ENCODE data around the gene LRP2. TPM values are rescaled to one million over a fixed set of nuclear protein-coding genes. Genes with fewer than 3 reads are reported as not detected.

Gene LRP2
- total and polyA plus RNA-seq, 2 donors (not counting 1 experiment from before 2014, with no cell fraction given) = under 0.01 TPM; not detected in 1

GRCh38 chr2:169237286-169237685 is 125.0 kb downstream of the LRP2 start:
- DNase-seq (ENCODE audit: low read depth in 2 of 2) = no peak
- Histone ChIP-seq H3K27ac (ENCODE audit: insufficient read depth, low read length) (no peak overlapping the region), H2AFZ (ENCODE audit: low read length) (no peak overlapping the region), H3K27me3 (ENCODE audit: control insufficient read depth, insufficient read depth, low read length) (no peaks in the 10 kb centered on the region), H3K9ac (ENCODE audit: insufficient read depth, low read length) (no peak overlapping the region), H3K4me1 (ENCODE audit: control insufficient read depth, extremely low read depth, insufficient read depth, low read length) (no peaks in the 10 kb centered on the region), H3K4me2 (ENCODE audit: extremely low read depth, insufficient read depth, low read length) (no peak overlapping the region), H3K9me3 (ENCODE audit: control insufficient read depth, insufficient read depth, low read depth, low read length) (no peaks in the 10 kb centered on the region), H3K36me3 (ENCODE audit: control insufficient read depth, insufficient read depth, low read length) (no peaks in the 10 kb centered on the region), H3K4me3 (replicated peaks in 1 of 4; ENCODE audit: control extremely low read depth in 1 of 4, insufficient read depth in 1 of 4, low read depth in 3 of 4, low read length in 4 of 4) (no peak overlapping the region), H4K20me1 (ENCODE audit: control insufficient read depth, extremely low read depth, insufficient read depth, low read length) (no peaks in the 10 kb centered on the region), H3K79me2 (ENCODE audit: control insufficient read depth, insufficient read depth, low read length) (no peaks in the 10 kb centered on the region)
- TF ChIP-seq EZH2 (IDR thresholded peaks at IDR 0.05; ENCODE audit: low read length, missing control alignments) = no peak
- TF ChIP-seq CTCF (conservative IDR thresholded peaks at IDR 0.05 in 1 of 2, IDR thresholded peaks at IDR 0.05 in 1 of 2; ENCODE audit: low read depth in 1 of 2, low read length in 2 of 2) = no peak

GRCh38 chr2:169232551-169233154 is 129.7 kb downstream of the LRP2 start:
- H3K79me2 ChIP-seq (ENCODE audit: control insufficient read depth, insufficient read depth, low read length) = no peaks in the 10 kb centered on the region
- no peaks in the 10 kb centered on the region for H3K36me3 ChIP-seq (ENCODE audit: control insufficient read depth, insufficient read depth, low read length)
- H3K4me3 ChIP-seq (replicated peaks in 1 of 4; ENCODE audit: control extremely low read depth in 1 of 4, insufficient read depth in 1 of 4, low read depth in 3 of 4, low read length in 4 of 4) = no peak overlapping the region
- H3K4me1 ChIP-seq (ENCODE audit: control insufficient read depth, extremely low read depth, insufficient read depth, low read length) = no peaks in the 10 kb centered on the region
- no peak overlapping the region for H3K9ac ChIP-seq (ENCODE audit: insufficient read depth, low read length)
- H3K9me3 ChIP-seq (ENCODE audit: control insufficient read depth, insufficient read depth, low read depth, low read length) = no peaks in the 10 kb centered on the region
- H3K27me3 ChIP-seq (ENCODE audit: control insufficient read depth, insufficient read depth, low read length) = no peaks in the 10 kb centered on the region
- H4K20me1 ChIP-seq (ENCODE audit: control insufficient read depth, extremely low read depth, insufficient read depth, low read length) = no peaks in the 10 kb centered on the region
- H2AFZ ChIP-seq (ENCODE audit: low read length) = no peak overlapping the region
- no peak overlapping the region for H3K27ac ChIP-seq (ENCODE audit: insufficient read depth, low read length)
- H3K4me2 ChIP-seq (ENCODE audit: extremely low read depth, insufficient read depth, low read length) = no peak overlapping the region
- no peak for TF ChIP-seq CTCF (conservative IDR thresholded peaks at IDR 0.05 in 1 of 2, IDR thresholded peaks at IDR 0.05 in 1 of 2; ENCODE audit: low read depth in 1 of 2, low read length in 2 of 2)
- no peak for TF ChIP-seq EZH2 (IDR thresholded peaks at IDR 0.05; ENCODE audit: low read length, missing control alignments)
- DNase-seq (ENCODE audit: low read depth in 2 of 2) = no peak

GRCh38 chr2:169230204-169230603 is 132.1 kb downstream of the LRP2 start:
- Histone ChIP-seq H3K9me3 (ENCODE audit: control insufficient read depth, insufficient read depth, low read depth, low read length) (no peaks in the 10 kb centered on the region), H3K27me3 (ENCODE audit: control insufficient read depth, insufficient read depth, low read length) (no peaks in the 10 kb centered on the region), H4K20me1 (ENCODE audit: control insufficient read depth, extremely low read depth, insufficient read depth, low read length) (no peaks in the 10 kb centered on the region), H3K79me2 (ENCODE audit: control insufficient read depth, insufficient read depth, low read length) (no peaks in the 10 kb centered on the region), H3K4me1 (ENCODE audit: control insufficient read depth, extremely low read depth, insufficient read depth, low read length) (no peaks in the 10 kb centered on the region), H3K4me3 (replicated peaks in 1 of 4; ENCODE audit: control extremely low read depth in 1 of 4, insufficient read depth in 1 of 4, low read depth in 3 of 4, low read length in 4 of 4) (no peak overlapping the region), H3K27ac (ENCODE audit: insufficient read depth, low read length) (no peak overlapping the region), H3K4me2 (ENCODE audit: extremely low read depth, insufficient read depth, low read length) (no peak overlapping the region), H2AFZ (ENCODE audit: low read length) (no peak overlapping the region), H3K36me3 (ENCODE audit: control insufficient read depth, insufficient read depth, low read length) (no peaks in the 10 kb centered on the region), H3K9ac (ENCODE audit: insufficient read depth, low read length) (no peak overlapping the region)
- no peak for DNase-seq (ENCODE audit: low read depth in 2 of 2)
- TF ChIP-seq EZH2 (IDR thresholded peaks at IDR 0.05; ENCODE audit: low read length, missing control alignments) (no peak), CTCF (conservative IDR thresholded peaks at IDR 0.05 in 1 of 2, IDR thresholded peaks at IDR 0.05 in 1 of 2; ENCODE audit: low read depth in 1 of 2, low read length in 2 of 2) (no peak)
